Motor neuron (in vitro differentiated cells): Measurements from ENCODE around the gene IL21. TPM values are rescaled to one million over a fixed set of nuclear protein-coding genes. Genes with fewer than 3 reads are reported as not detected.

Experiments used
- total RNA-seq, 8 experiments: library from RNA; unstranded; fragments of 300-600 nt; gene quantifications; 2 replicates each; pipeline versions ENCODE4 v1.2.3 to v1.2.4, GENCODE V29; 2022

Gene IL21
- total RNA-seq, 8 experiments from 2014 or later: 0.09 to 0.41 (median 0.21) TPM; not detected in 5

Other genes with a start within 250 kb of the IL21 start
- not detected for gene ADAD1, start 242.1 kb downstream of the IL21 start, total RNA-seq
- gene IL2, start 164.3 kb downstream of the IL21 start, total RNA-seq: not detected
- 10 to 100 TPM in 1 of 8 experiments, 1 to 10 TPM in 7; 2.4 to 10.3 (median 4.3) TPM for gene BBS12, start 111.6 kb upstream of the IL21 start, total RNA-seq
- gene FGF2, start 205.8 kb upstream of the IL21 start, total RNA-seq: 10 to 100 TPM in 4 of 8 experiments, 1 to 10 TPM in 4; 6.0 to 40.3 (median 9.5) TPM